Stomach (tissue), 9 donors: ENCODE measurements around the gene ABHD2. TPM values are rescaled to one million over a fixed set of nuclear protein-coding genes. Genes with fewer than 3 reads are reported as not detected.

ENCODE experiments used
- DNase-seq, 2 donors: peaks; one replicate each; pipeline versions ENCODE4 v3.0.0 to v3.0.0-alpha.2; 2013 to 2019
- H3K27ac ChIP-seq, 5 donors: fragments of 200-600 bp in 4 of 5; sonication (generic) in 4 of 5; one replicate each; pipeline ENCODE4 v1.5.1; 2013 to 2019; ENCODE audit warnings: mild to moderate bottlenecking in 1 of 5, moderate library complexity in 1 of 5
- H3K27me3 ChIP-seq, 3 donors: fragments of 200-600 bp; sonication (generic); one replicate each; pipeline ENCODE4 v1.5.1; 2017 to 2019; ENCODE audit warnings: mixed run types in 1 of 3
- H3K36me3 ChIP-seq, 4 donors: fragments of 200-600 bp; sonication (generic); 1 replicate in 3 of 4; 2 replicates in 1 of 4; pipeline ENCODE4 v1.5.1; 2016 to 2019
- H3K4me1 ChIP-seq, 4 donors: fragments of 200-600 bp; sonication (generic); one replicate each; pipeline ENCODE4 v1.5.1; 2016 to 2019
- H3K4me3 ChIP-seq, 4 donors: fragments of 200-600 bp; sonication (generic) in 3 of 4; one replicate each; pipeline ENCODE4 v1.5.1; 2016 to 2019; ENCODE audit warnings: mild to moderate bottlenecking in 1 of 4
- H3K9me3 ChIP-seq, 4 donors: fragments of 200-600 bp; sonication (generic); one replicate each; pipeline ENCODE4 v1.5.1; 2016 to 2019
- EP300 ChIP-seq: sonication (generic); formaldehyde crosslinking; IDR thresholded peaks from one replicate; pipeline ENCODE4 v1.6.1; 2017; ENCODE audit warnings: antibody characterized with exemption
- POLR2A ChIP-seq, 4 donors: fragments of 450-650 bp; IDR thresholded peaks; one replicate each; pipeline ENCODE4 v1.6.1; 2016; ENCODE audit warnings: antibody characterized with exemption in 4 of 4, control low read depth in 2 of 4, mild to moderate bottlenecking in 1 of 4, moderate library complexity in 1 of 4
- POLR2AphosphoS5 ChIP-seq, 3 donors: sonication (generic); formaldehyde crosslinking; IDR thresholded peaks; one replicate each; pipeline ENCODE4 v1.6.1; 2016; ENCODE audit warnings: antibody characterized with exemption in 3 of 3
- WGBS, 5 donors: extraction: QIAGEN DNeasy Blood & Tissue Kit in 3 of 5; methylation state at CpG; one replicate each; pipeline versions ENCODE4 v1.1.5 to v1.1.7; 2013 to 2018; 5-methylcytosine and 5-hydroxymethylcytosine counted together
- intact Hi-C: fragments of 100-400 bp; cut with DNase I; formaldehyde crosslinking; loops from one replicate; pipeline ENCODE4 v1.15.1; 2023; ENCODE audit warnings: low total_unique reads
- polyA plus RNA-seq, 3 donors: library from polyadenylated mRNA; stranded (reverse); fragments of 200-250 nt; gene quantifications; one replicate each; pipeline ENCODE4 v1.2.3, GENCODE V29; 2013
- total RNA-seq, 5 donors: library from RNA; depleted of rRNA; stranded (reverse); fragments of >200 nt; gene quantifications; one replicate each; pipeline versions ENCODE4 v1.1.0 to v1.2.3, GENCODE V29; 2014 to 2016
- TF ChIP-seq, protein P1 (sequence below), 7 experiments: fragments of 450-650 bp in 4 of 7; fragments of 200-600 bp in 3 of 7; sonication (generic) in 3 of 7; IDR thresholded peaks; one replicate each; pipeline ENCODE4 v1.5.1; 2016 to 2019; ENCODE audit warnings: antibody characterized with exemption in 7 of 7, control low read depth in 2 of 7, mild to moderate bottlenecking in 1 of 7
- donor health status: healthy with polysubstance abuse.
- donor health status: Bipolar disorder and iron deficiency.
- donor health status: healthy.

The ABHD2 gene
- total and polyA plus RNA-seq, 8 donors, result 5.1 to 192 (median 70.3) TPM

- peak overlapping the region; percentile 72 to 83 (median 79) for H3K27ac ChIP-seq
- intact Hi-C loops, result no loop called here
- 31 to 49% (median 33%) methylated on average over 12 of the region's 12 CpGs for WGBS, 5 donors
- peaks cover 31 to 49% (median 42%) of the 10 kb centered on the region in 4 donors for H3K36me3 ChIP-seq
- H3K4me3 ChIP-seq, result no peak overlapping the region
- H3K9me3 ChIP-seq, result no peaks in the 10 kb centered on the region
- H3K27me3 ChIP-seq, result no peaks in the 10 kb centered on the region
- TF ChIP-seq POLR2AphosphoS5 (IDR thresholded peaks at IDR 0.05), result peak; percentile 5 to 81 (median 39)
- TF ChIP-seq POLR2A (IDR thresholded peaks at IDR 0.05), result no peak
- TF ChIP-seq, protein P1, sequence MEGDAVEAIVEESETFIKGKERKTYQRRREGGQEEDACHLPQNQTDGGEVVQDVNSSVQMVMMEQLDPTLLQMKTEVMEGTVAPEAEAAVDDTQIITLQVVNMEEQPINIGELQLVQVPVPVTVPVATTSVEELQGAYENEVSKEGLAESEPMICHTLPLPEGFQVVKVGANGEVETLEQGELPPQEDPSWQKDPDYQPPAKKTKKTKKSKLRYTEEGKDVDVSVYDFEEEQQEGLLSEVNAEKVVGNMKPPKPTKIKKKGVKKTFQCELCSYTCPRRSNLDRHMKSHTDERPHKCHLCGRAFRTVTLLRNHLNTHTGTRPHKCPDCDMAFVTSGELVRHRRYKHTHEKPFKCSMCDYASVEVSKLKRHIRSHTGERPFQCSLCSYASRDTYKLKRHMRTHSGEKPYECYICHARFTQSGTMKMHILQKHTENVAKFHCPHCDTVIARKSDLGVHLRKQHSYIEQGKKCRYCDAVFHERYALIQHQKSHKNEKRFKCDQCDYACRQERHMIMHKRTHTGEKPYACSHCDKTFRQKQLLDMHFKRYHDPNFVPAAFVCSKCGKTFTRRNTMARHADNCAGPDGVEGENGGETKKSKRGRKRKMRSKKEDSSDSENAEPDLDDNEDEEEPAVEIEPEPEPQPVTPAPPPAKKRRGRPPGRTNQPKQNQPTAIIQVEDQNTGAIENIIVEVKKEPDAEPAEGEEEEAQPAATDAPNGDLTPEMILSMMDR (IDR thresholded peaks at IDR 0.05), result no peak
- peak; percentile 56 to 90 for DNase-seq
- H3K4me1 ChIP-seq, result peaks cover 24 to 41% (median 34%) of the 10 kb centered on the region in 4 donors
Observed at GRCh38 chr15:89150762-89151664, 62.8 kb downstream of the ABHD2 start.

DNA sequence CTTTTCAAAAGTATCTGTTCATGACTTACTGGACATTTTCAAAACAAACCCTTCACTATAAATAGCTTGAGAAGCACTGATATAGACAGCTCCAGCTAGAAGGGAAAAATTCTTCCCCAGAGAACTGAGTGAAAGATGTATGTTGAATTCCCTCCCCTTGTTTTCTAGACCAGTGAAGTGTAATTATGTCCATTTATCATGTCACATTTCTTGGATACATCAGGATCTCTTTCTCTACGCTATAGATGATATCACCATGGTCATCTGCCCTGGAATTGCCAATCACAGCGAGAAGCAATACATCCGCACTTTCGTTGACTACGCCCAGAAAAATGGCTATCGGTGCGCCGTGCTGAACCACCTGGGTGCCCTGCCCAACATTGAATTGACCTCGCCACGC is 66.9 kb downstream of the ABHD2 start:
- peaks cover 13 to 22% (median 19%) of the 10 kb centered on the region in 4 donors for H3K4me1 ChIP-seq
- intact Hi-C loops, result no loop called here
- 97 to 99% (median 98%) methylated on average over 10 of the region's 10 CpGs for WGBS, 5 donors
- peaks cover 37 to 82% (median 75%) of the 10 kb centered on the region in 4 donors for H3K36me3 ChIP-seq
- no peak for DNase-seq
- H3K27ac ChIP-seq, result no peak overlapping the region
- no peaks in the 10 kb centered on the region for H3K9me3 ChIP-seq
- H3K27me3 ChIP-seq, result no peaks in the 10 kb centered on the region
- no peak for TF ChIP-seq POLR2AphosphoS5 (IDR thresholded peaks at IDR 0.05)
- TF ChIP-seq, protein P1 (IDR thresholded peaks at IDR 0.05), result no peak
- TF ChIP-seq EP300, result no peak
- TF ChIP-seq POLR2A (IDR thresholded peaks at IDR 0.05), result no peak
- H3K4me3 ChIP-seq, result no peak overlapping the region

DNA sequence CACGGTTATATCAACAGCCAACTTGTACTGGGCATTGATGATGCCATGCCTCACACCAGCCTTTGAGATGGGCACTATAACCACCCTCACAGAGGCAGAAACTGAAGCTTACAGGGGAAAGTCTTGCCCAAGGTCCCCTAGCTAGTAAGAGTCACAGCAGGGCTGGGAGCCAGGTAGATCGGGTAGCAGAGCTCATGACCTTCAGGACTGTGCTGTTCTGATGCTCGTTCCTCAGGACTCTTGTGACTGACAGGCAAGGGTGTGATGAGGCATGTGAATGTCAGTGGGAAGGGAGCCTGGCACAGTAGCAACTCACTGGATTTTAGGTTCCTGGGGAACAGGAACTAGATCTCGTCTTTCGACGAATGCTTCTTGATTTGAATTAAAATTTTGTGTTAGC is 67.4 kb downstream of the ABHD2 start:
- H3K9me3 ChIP-seq, result no peaks in the 10 kb centered on the region
- no peak overlapping the region for H3K4me3 ChIP-seq
- H3K27me3 ChIP-seq, result no peaks in the 10 kb centered on the region
- peaks cover 37 to 86% (median 77%) of the 10 kb centered on the region in 4 donors for H3K36me3 ChIP-seq
- DNase-seq, result no peak
- no peak overlapping the region for H3K27ac ChIP-seq
- no peak for TF ChIP-seq POLR2AphosphoS5 (IDR thresholded peaks at IDR 0.05)
- TF ChIP-seq POLR2A (IDR thresholded peaks at IDR 0.05), result no peak
- TF ChIP-seq, protein P1 (IDR thresholded peaks at IDR 0.05), result no peak
- TF ChIP-seq EP300, result no peak
- peaks cover 9 to 18% (median 14%) of the 10 kb centered on the region in 4 donors for H3K4me1 ChIP-seq
- WGBS, 5 donors, result 85 to 98% (median 90%) methylated on average over 6 of the region's 6 CpGs
- intact Hi-C loops, result no loop called here

DNA sequence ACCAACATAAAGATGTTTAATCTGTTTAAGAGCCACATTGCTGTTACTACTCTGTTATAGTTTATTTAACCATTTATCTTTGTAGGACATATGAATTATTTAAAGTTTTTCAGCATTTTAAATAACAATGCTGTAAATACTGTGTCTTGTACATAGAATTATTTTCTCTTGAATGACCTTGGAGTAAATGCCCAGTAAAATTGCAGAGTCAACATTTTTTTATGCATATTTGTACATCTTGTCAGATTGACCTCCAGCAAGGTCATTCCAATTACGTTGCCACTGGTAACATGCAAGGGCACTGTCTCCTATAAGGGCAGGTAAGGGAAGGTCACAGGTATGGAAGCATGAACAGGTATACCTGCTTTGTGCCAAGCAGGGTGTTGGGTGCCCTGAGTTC is 68.8 kb downstream of the ABHD2 start:
- H3K27ac ChIP-seq, result peak overlapping the region in 1 of 5 donors; percentile 6
- H3K4me3 ChIP-seq, result no peak overlapping the region
- 34 to 79% (median 46%) methylated on average over 1 of the region's 1 CpG for WGBS, 5 donors
- peaks cover 31 to 92% (median 75%) of the 10 kb centered on the region in 4 donors for H3K36me3 ChIP-seq
- intact Hi-C loops, result no loop called here
- TF ChIP-seq POLR2A (IDR thresholded peaks at IDR 0.05), result no peak
- no peak for TF ChIP-seq EP300
- no peak for TF ChIP-seq POLR2AphosphoS5 (IDR thresholded peaks at IDR 0.05)
- TF ChIP-seq, protein P1 (IDR thresholded peaks at IDR 0.05), result no peak
- H3K4me1 ChIP-seq, result peaks cover 0 to 11% (median 3%) of the 10 kb centered on the region in 4 donors
- no peaks in the 10 kb centered on the region for H3K9me3 ChIP-seq
- DNase-seq, result no peak
- no peaks in the 10 kb centered on the region for H3K27me3 ChIP-seq
